Neuronal stem cell (in vitro differentiated cells): ENCODE measurements around the gene ZNF44.

Source experiments
- DNase-seq: peaks from one replicate; pipeline ENCODE4 v3.0.0-alpha.2; 2013; ENCODE audit warnings: low spot score
- H2AFZ ChIP-seq: one replicate; pipeline ENCODE4 v1.6.1; 2013; ENCODE audit warnings: mild to moderate bottlenecking, low read length, inconsistent platforms
- H2AK5ac ChIP-seq: 2 replicates; pipeline ENCODE4 v1.6.1; 2013; ENCODE audit warnings: low read depth, mild to moderate bottlenecking, inconsistent platforms, low read length, moderate library complexity, mixed read lengths
- H2BK120ac ChIP-seq: 2 replicates; pipeline ENCODE4 v1.6.1; 2013; ENCODE audit warnings: low read depth, mild to moderate bottlenecking, inconsistent platforms, low read length, moderate library complexity, mixed read lengths
- H2BK12ac ChIP-seq: one replicate; pipeline ENCODE4 v1.6.1; 2013; ENCODE audit warnings: low read length, inconsistent platforms
- H2BK15ac ChIP-seq: 2 replicates; pipeline ENCODE4 v1.6.1; 2013; ENCODE audit warnings: mild to moderate bottlenecking, low read length, inconsistent platforms, mixed read lengths
- H2BK5ac ChIP-seq: one replicate; pipeline ENCODE4 v1.6.1; 2013; ENCODE audit warnings: inconsistent platforms, mild to moderate bottlenecking, low read length, moderate library complexity
- H3K14ac ChIP-seq: one replicate; pipeline ENCODE4 v1.6.1; 2013; ENCODE audit warnings: low read length, inconsistent platforms
- H3K18ac ChIP-seq: 2 replicates; pipeline ENCODE4 v1.6.1; 2013; ENCODE audit warnings: low read length, inconsistent platforms
- H3K23ac ChIP-seq: 2 replicates; pipeline ENCODE4 v1.6.1; 2013; ENCODE audit warnings: low read depth, mild to moderate bottlenecking, mixed read lengths, low read length, inconsistent platforms; ENCODE audit not compliant: poor library complexity
- H3K27ac ChIP-seq: replicated peaks from 3 replicates; pipeline ENCODE4 v1.5.1; 2013; ENCODE audit warnings: low read length, inconsistent platforms
- H3K27me3 ChIP-seq, 3 experiments: 2 replicates each; pipeline ENCODE4 v1.6.1; 2013; ENCODE audit warnings: low read length in 3 of 3, mild to moderate bottlenecking in 2 of 3, inconsistent platforms in 1 of 3, low read depth in 1 of 3, mixed read lengths in 1 of 3, moderate library complexity in 1 of 3; ENCODE audit not compliant: control insufficient read depth in 3 of 3, insufficient read depth in 3 of 3
- H3K36me3 ChIP-seq, 2 donors: replicated peaks in 1 of 2; 2 replicates each; pipeline ENCODE4 v1.6.1; 2013; ENCODE audit warnings: low read length in 2 of 2; ENCODE audit not compliant: control insufficient read depth in 2 of 2, insufficient read depth in 2 of 2
- H3K4ac ChIP-seq: 2 replicates; pipeline ENCODE4 v1.6.1; 2013; ENCODE audit warnings: inconsistent platforms, mild to moderate bottlenecking, low read length, moderate library complexity
- H3K4me1 ChIP-seq, 2 donors: 1 replicate in 1 of 2; 2 replicates in 1 of 2; pipeline ENCODE4 v1.6.1; 2013; ENCODE audit warnings: low read length in 2 of 2, low read depth in 1 of 2; ENCODE audit not compliant: control insufficient read depth in 2 of 2, insufficient read depth in 1 of 2
- H3K4me2 ChIP-seq: one replicate; pipeline ENCODE4 v1.6.1; 2013; ENCODE audit warnings: mild to moderate bottlenecking, low read length, inconsistent platforms; ENCODE audit not compliant: insufficient read depth, poor library complexity, severe bottlenecking
- H3K4me3 ChIP-seq, 2 donors: 2 replicates each; pipeline ENCODE4 v1.5.1; 2013; ENCODE audit warnings: low read length in 2 of 2, mild to moderate bottlenecking in 2 of 2, inconsistent platforms in 1 of 2, moderate library complexity in 1 of 2
- H3K79me1 ChIP-seq: one replicate; pipeline ENCODE4 v1.6.1; 2013; ENCODE audit warnings: low read depth, mild to moderate bottlenecking, inconsistent platforms, low read length, moderate library complexity
- H3K9ac ChIP-seq: one replicate; pipeline ENCODE4 v1.6.1; 2013; ENCODE audit warnings: mild to moderate bottlenecking, low read depth, low read length, inconsistent platforms; ENCODE audit not compliant: poor library complexity
- H3K9me3 ChIP-seq, 2 donors: replicated peaks in 1 of 2; 2 replicates each; pipeline versions ENCODE3 to v1.6.1; 2013; ENCODE audit warnings: low read length in 2 of 2, mild to moderate bottlenecking in 2 of 2, inconsistent platforms in 1 of 2, low read depth in 1 of 2, mixed read lengths in 1 of 2, moderate library complexity in 1 of 2; ENCODE audit not compliant: control insufficient read depth in 2 of 2, insufficient read depth in 1 of 2
- H4K8ac ChIP-seq: one replicate; pipeline ENCODE4 v1.6.1; 2013; ENCODE audit warnings: low read depth, mild to moderate bottlenecking, inconsistent platforms, low read length, moderate library complexity
- H4K91ac ChIP-seq: one replicate; pipeline ENCODE4 v1.6.1; 2013; ENCODE audit warnings: low read length, low read depth, mild to moderate bottlenecking, inconsistent platforms; ENCODE audit not compliant: poor library complexity
- WGBS, 2 donors: extraction: QIAGEN DNeasy Blood & Tissue Kit; methylation state at CpG; one replicate each; pipeline ENCODE4 v1.1.7; 2013; ENCODE audit warnings: missing lambda C conversion rate in 2 of 2, mixed read lengths in 1 of 2; ENCODE audit not compliant: insufficient read length in 2 of 2, insufficient replicate concordance in 1 of 2; ENCODE audit errors: extremely low coverage in 2 of 2; 5-methylcytosine and 5-hydroxymethylcytosine counted together

Gene ZNF44

DNA sequence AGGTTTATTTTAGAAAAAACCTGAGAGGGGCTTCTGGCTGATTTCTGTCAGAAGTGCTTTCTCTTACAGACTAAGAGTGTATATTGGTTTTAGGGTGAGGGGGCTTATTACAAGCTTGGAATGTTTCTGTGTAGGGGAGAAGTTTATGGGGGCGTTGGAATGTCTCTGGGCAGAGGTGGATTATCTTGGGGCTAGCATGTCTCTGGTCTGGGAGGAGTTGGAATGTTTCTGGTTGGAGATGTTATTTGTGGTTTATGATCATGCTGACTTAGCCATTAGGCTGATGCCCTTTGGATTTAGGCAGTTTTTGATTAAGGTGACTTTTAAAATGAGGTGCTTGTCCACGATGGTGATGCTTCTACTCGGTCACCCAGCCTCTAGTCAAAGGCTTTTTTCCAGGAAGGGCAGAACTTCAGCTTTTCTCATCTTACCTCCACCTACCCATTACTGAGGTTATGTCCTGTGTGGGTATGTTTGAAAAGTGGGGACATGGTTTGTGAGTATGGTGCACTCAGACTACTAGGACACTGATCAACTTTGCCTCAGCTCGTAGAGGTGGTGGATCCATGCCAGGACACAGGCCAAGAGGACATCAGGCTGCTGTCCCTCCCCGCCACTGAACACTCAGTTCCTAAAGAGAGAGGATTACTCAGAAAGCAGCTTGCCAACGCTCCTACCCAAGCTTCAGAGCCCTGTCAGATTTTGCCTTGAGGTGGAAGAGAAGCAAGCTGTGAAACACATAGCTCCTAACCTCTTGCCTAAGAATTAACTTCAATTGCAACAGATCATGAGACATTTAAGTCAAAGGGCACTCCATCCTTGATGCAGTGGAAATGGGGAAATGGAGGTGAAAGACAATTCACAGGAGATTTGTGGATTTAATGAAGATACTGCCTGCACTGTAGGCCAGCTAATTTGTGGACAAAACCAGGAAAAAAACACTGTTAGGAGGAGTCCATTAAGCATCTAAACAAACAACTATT lies 63.6 kb downstream of the ZNF44 start:
- H3K27ac ChIP-seq: no peak overlapping the region
- H3K18ac ChIP-seq: no peak overlapping the region
- H3K4me3 ChIP-seq: no peak overlapping the region
- H3K9ac ChIP-seq: no peak overlapping the region
- H3K4me2 ChIP-seq: no peak overlapping the region
- no peak overlapping the region for H2BK5ac ChIP-seq
- no peak for DNase-seq
- peaks cover 12 to 40% of the 10 kb centered on the region in 2 donors for H3K9me3 ChIP-seq
- H2BK120ac ChIP-seq: no peak overlapping the region
- H2BK15ac ChIP-seq: no peak overlapping the region
- peaks cover 0 to 8% of the 10 kb centered on the region in 2 donors for H3K36me3 ChIP-seq
- no peak overlapping the region for H4K8ac ChIP-seq
- H3K14ac ChIP-seq: no peak overlapping the region
- H4K91ac ChIP-seq: no peak overlapping the region
- no peaks in the 10 kb centered on the region for H3K27me3 ChIP-seq
- H3K79me1 ChIP-seq: no peaks in the 10 kb centered on the region
- no peak overlapping the region for H2BK12ac ChIP-seq
- H2AFZ ChIP-seq: no peak overlapping the region
- no peaks in the 10 kb centered on the region for H3K4me1 ChIP-seq
- no peak overlapping the region for H3K4ac ChIP-seq
- WGBS, 2 donors: no CpG with 5 or more reads among the region's 6 CpGs
- H3K23ac ChIP-seq: no peak overlapping the region
- H2AK5ac ChIP-seq: no peak overlapping the region

DNA sequence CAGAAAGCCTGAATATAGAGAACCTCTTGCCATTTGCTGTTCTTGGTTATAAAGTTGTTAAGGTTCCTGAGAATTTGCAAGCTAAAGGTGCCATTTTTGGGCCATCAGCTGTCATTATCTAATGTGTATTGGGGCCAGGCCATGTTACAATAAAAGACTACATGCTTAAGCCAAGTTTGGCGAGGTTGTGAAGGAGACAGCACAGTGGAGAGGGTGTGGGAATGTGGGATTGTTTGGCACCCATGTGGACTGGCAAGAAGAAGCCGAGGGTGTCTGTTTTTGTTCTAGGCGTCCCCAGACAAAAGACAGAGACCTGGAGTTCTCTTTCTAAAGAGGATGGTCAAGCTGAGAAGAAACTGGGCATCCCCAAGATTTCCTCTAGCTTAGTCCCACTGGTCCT lies 64.7 kb downstream of the ZNF44 start:
- Histone ChIP-seq H3K9me3 (peaks cover 12 to 40% of the 10 kb centered on the region in 2 donors), H2AK5ac (no peak overlapping the region), H2BK5ac (no peak overlapping the region), H3K4ac (no peak overlapping the region), H3K4me1 (no peaks in the 10 kb centered on the region), H2BK120ac (no peak overlapping the region), H3K18ac (no peak overlapping the region), H3K9ac (no peak overlapping the region), H3K23ac (no peak overlapping the region), H3K4me2 (no peak overlapping the region), H2BK15ac (no peak overlapping the region), H3K36me3 (peaks cover 0 to 9% of the 10 kb centered on the region in 2 donors), H3K27me3 (no peaks in the 10 kb centered on the region), H3K4me3 (no peak overlapping the region), H2AFZ (no peak overlapping the region), H3K79me1 (no peaks in the 10 kb centered on the region), H4K8ac (no peak overlapping the region), H2BK12ac (no peak overlapping the region), H3K27ac (no peak overlapping the region), H3K14ac (no peak overlapping the region), H4K91ac (no peak overlapping the region)
- WGBS, 2 donors: no CpG with 5 or more reads among the region's 3 CpGs
- no peak for DNase-seq

DNA sequence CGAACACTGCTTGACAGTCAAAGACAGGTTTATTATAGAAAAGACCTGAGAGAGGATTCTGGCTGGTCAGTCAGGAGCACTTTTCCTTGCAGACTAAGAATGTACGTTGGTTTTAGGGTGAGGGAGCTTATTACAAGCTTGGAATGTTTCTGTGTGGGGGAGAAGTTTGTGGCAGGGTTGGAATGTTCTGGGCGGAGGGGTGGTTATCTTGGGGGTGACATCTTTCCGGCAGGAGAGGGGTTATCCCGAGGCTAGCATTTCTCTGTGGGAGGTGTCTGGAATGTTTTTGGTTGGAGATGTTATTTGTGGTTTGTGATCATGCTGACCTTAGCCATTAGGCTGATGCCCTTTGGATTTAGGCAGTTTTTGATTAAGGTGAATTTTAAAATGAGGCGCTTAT lies 70.0 kb downstream of the ZNF44 start:
- H2BK15ac ChIP-seq: no peak overlapping the region
- no peak overlapping the region for H3K14ac ChIP-seq
- H2BK12ac ChIP-seq: no peak overlapping the region
- no peak overlapping the region for H3K27ac ChIP-seq
- no peak overlapping the region for H3K18ac ChIP-seq
- no peak overlapping the region for H4K91ac ChIP-seq
- H4K8ac ChIP-seq: no peak overlapping the region
- no peak overlapping the region for H3K4me2 ChIP-seq
- no peak overlapping the region for H3K23ac ChIP-seq
- H2BK120ac ChIP-seq: no peak overlapping the region
- no peaks in the 10 kb centered on the region for H3K4me1 ChIP-seq
- no peak overlapping the region for H3K4ac ChIP-seq
- no peak overlapping the region for H2AK5ac ChIP-seq
- no peak overlapping the region for H3K9ac ChIP-seq
- H3K79me1 ChIP-seq: peaks cover 2% of the 10 kb centered on the region
- H3K36me3 ChIP-seq: peaks cover 3 to 5% of the 10 kb centered on the region in 2 donors
- H3K9me3 ChIP-seq: peaks cover 20 to 35% of the 10 kb centered on the region in 2 donors
- H3K4me3 ChIP-seq: no peak overlapping the region
- H2AFZ ChIP-seq: no peak overlapping the region
- no peak overlapping the region for H2BK5ac ChIP-seq
- DNase-seq: no peak
- no CpG with 5 or more reads among the region's 6 CpGs for WGBS, 2 donors
- no peaks in the 10 kb centered on the region for H3K27me3 ChIP-seq

GRCh38 chr19:12222980-12223630 lies 71.6 kb downstream of the ZNF44 start:
- Histone ChIP-seq H3K36me3 (peaks cover 3 to 5% of the 10 kb centered on the region in 2 donors), H3K9ac (no peak overlapping the region), H4K91ac (no peak overlapping the region), H2AFZ (no peak overlapping the region), H4K8ac (no peak overlapping the region), H2BK120ac (no peak overlapping the region), H3K14ac (no peak overlapping the region), H3K4me3 (no peak overlapping the region), H3K4me2 (no peak overlapping the region), H2AK5ac (no peak overlapping the region), H2BK12ac (no peak overlapping the region), H3K9me3 (peaks cover 23 to 42% of the 10 kb centered on the region in 2 donors), H3K27me3 (no peaks in the 10 kb centered on the region), H3K23ac (no peak overlapping the region), H2BK5ac (no peak overlapping the region), H3K27ac (no peak overlapping the region), H2BK15ac (no peak overlapping the region), H3K4me1 (no peaks in the 10 kb centered on the region), H3K4ac (no peak overlapping the region), H3K79me1 (peaks cover 4% of the 10 kb centered on the region), H3K18ac (no peak overlapping the region)
- WGBS, 2 donors: no CpG with 5 or more reads among the region's 1 CpG
- no peak for DNase-seq
